Activated naive CD4-positive, alpha-beta T cell treated with anti-CD3 and anti-CD28 coated beads, Interleukin-2, amount 50 U/mL, for 72 hours (primary cell): Measurements from ENCODE around the gene CST3. TPM values are rescaled to one million over a fixed set of nuclear protein-coding genes. Genes with fewer than 3 reads are reported as not detected.
"Not testable (repeated sequence)": the region's sequence is repeated elsewhere in the genome, so short reads cannot be mapped to it uniquely, and the experiment has no call there.

Experiments used
- ATAC-seq, 2 donors: fragments of 150-1000 bp; cut with Tn5 transposase; 2 replicates each; pipeline ENCODE4 v1.10.0; 2021; ENCODE audit warnings: mild to moderate bottlenecking in 2 of 2, moderate library complexity in 2 of 2
- DNase-seq, 2 donors: peaks; one replicate each; pipeline ENCODE4 v3.0.0; 2021 to 2022; ENCODE audit warnings: low spot score in 2 of 2
- H3K27ac Mint-ChIP-seq, 2 donors: one replicate each; pipeline ENCODE4 v1.8.0; 2022; ENCODE audit warnings: mild to moderate bottlenecking in 2 of 2, mixed read lengths in 2 of 2
- H3K36me3 Mint-ChIP-seq, 2 donors: one replicate each; pipeline ENCODE4 v1.8.0; 2022; ENCODE audit warnings: mixed read lengths in 2 of 2
- H3K9me3 Mint-ChIP-seq, 2 donors: one replicate each; pipeline ENCODE4 v1.8.0; 2022; ENCODE audit warnings: mixed read lengths in 2 of 2
- total RNA-seq, 2 donors: library from RNA; stranded (reverse); gene quantifications; one replicate each; pipeline ENCODE4 v1.2.3, GENCODE V29; 2022

The CST3 gene
- total RNA-seq, 2 donors from 2014 or later: 1.2 TPM; not detected in 1

- Mint-ChIP-seq H3K27ac (no peak overlapping the region), H3K9me3 (no peaks in the 10 kb centered on the region)
Observed at GRCh38 chr20:23666698-23667097, 28.9 kb upstream of the CST3 start.

GRCh38 chr20:23666189-23666588 is 28.4 kb upstream of the CST3 start:
- Mint-ChIP-seq H3K27ac (no peak overlapping the region), H3K9me3 (no peaks in the 10 kb centered on the region), H3K36me3 (no peaks in the 10 kb centered on the region)
- no peak for ATAC-seq
- DNase-seq: no peak

More at GRCh38 chr20:23666698-23667097, 28.9 kb upstream of the CST3 start:
- no peak for DNase-seq
- ATAC-seq: no peak
- no peaks in the 10 kb centered on the region for H3K36me3 Mint-ChIP-seq

- Mint-ChIP-seq H3K9me3 (no peaks in the 10 kb centered on the region), H3K36me3 (no peaks in the 10 kb centered on the region), H3K27ac (no peak overlapping the region)
- no peak for ATAC-seq
- no peak for DNase-seq
Observed at GRCh38 chr20:23664954-23665353, 27.2 kb upstream of the CST3 start.

GRCh38 chr20:23664046-23664445 is 26.3 kb upstream of the CST3 start:
- DNase-seq, H3K9me3 Mint-ChIP-seq, H3K36me3 Mint-ChIP-seq, ATAC-seq, H3K27ac Mint-ChIP-seq: not testable (repeated sequence)

GRCh38 chr20:23663180-23663579 is 25.4 kb upstream of the CST3 start:
- no peak for ATAC-seq
- Mint-ChIP-seq H3K9me3 (no peaks in the 10 kb centered on the region), H3K36me3 (no peaks in the 10 kb centered on the region), H3K27ac (no peak overlapping the region)
- no peak for DNase-seq

- no peak for ATAC-seq
- Mint-ChIP-seq H3K36me3 (no peaks in the 10 kb centered on the region), H3K27ac (no peak overlapping the region), H3K9me3 (no peaks in the 10 kb centered on the region)
- no peak for DNase-seq
Observed at GRCh38 chr20:23662276-23662870, 24.6 kb upstream of the CST3 start.

- H3K9me3 Mint-ChIP-seq: no peaks in the 10 kb centered on the region
- H3K27ac Mint-ChIP-seq: no peak overlapping the region
- ATAC-seq (no peak), DNase-seq (no peak)
- H3K36me3 Mint-ChIP-seq: no peaks in the 10 kb centered on the region
Observed at GRCh38 chr20:23661002-23661429, 23.3 kb upstream of the CST3 start.

- H3K9me3 Mint-ChIP-seq: no peaks in the 10 kb centered on the region
- no peak overlapping the region for H3K27ac Mint-ChIP-seq
- no peaks in the 10 kb centered on the region for H3K36me3 Mint-ChIP-seq
- ATAC-seq (no peak), DNase-seq (no peak)
Observed at GRCh38 chr20:23659989-23660837, 22.5 kb upstream of the CST3 start.

GRCh38 chr20:23659610-23659988 is 21.8 kb upstream of the CST3 start:
- H3K36me3 Mint-ChIP-seq, H3K27ac Mint-ChIP-seq, H3K9me3 Mint-ChIP-seq, ATAC-seq, DNase-seq: not testable (repeated sequence)

- no peak for ATAC-seq
- Mint-ChIP-seq H3K9me3 (no peaks in the 10 kb centered on the region), H3K27ac (no peak overlapping the region), H3K36me3 (no peaks in the 10 kb centered on the region)
- DNase-seq: no peak
Observed at GRCh38 chr20:23658989-23659609, 21.3 kb upstream of the CST3 start.

- Mint-ChIP-seq H3K36me3 (no peaks in the 10 kb centered on the region), H3K9me3 (no peaks in the 10 kb centered on the region), H3K27ac (no peak overlapping the region)
- DNase-seq (no peak), ATAC-seq (no peak)
Observed at GRCh38 chr20:23658336-23658735, 20.6 kb upstream of the CST3 start.

GRCh38 chr20:23657202-23657601 is 19.4 kb upstream of the CST3 start:
- no peak for ATAC-seq
- no peak overlapping the region for H3K27ac Mint-ChIP-seq
- no peaks in the 10 kb centered on the region for H3K9me3 Mint-ChIP-seq
- H3K36me3 Mint-ChIP-seq: no peaks in the 10 kb centered on the region
- no peak for DNase-seq

GRCh38 chr20:23656372-23656771 is 18.6 kb upstream of the CST3 start:
- no peaks in the 10 kb centered on the region for H3K9me3 Mint-ChIP-seq
- no peak overlapping the region for H3K27ac Mint-ChIP-seq
- DNase-seq (no peak), ATAC-seq (no peak)
- H3K36me3 Mint-ChIP-seq: no peaks in the 10 kb centered on the region

- no peak for ATAC-seq
- no peaks in the 10 kb centered on the region for H3K36me3 Mint-ChIP-seq
- H3K9me3 Mint-ChIP-seq: no peaks in the 10 kb centered on the region
- H3K27ac Mint-ChIP-seq: no peak overlapping the region
- DNase-seq: no peak
Observed at GRCh38 chr20:23655491-23656211, 17.9 kb upstream of the CST3 start.

- no peaks in the 10 kb centered on the region for H3K36me3 Mint-ChIP-seq
- ATAC-seq (no peak), DNase-seq (no peak)
- no peaks in the 10 kb centered on the region for H3K9me3 Mint-ChIP-seq
- H3K27ac Mint-ChIP-seq: no peak overlapping the region
Observed at GRCh38 chr20:23654717-23655116, 17.0 kb upstream of the CST3 start.

GRCh38 chr20:23654000-23654399 is 16.2 kb upstream of the CST3 start:
- no peak for DNase-seq
- H3K27ac Mint-ChIP-seq: no peak overlapping the region
- no peaks in the 10 kb centered on the region for H3K36me3 Mint-ChIP-seq
- ATAC-seq: no peak
- H3K9me3 Mint-ChIP-seq: no peaks in the 10 kb centered on the region

GRCh38 chr20:23653400-23653938 is 15.7 kb upstream of the CST3 start:
- no peaks in the 10 kb centered on the region for H3K36me3 Mint-ChIP-seq
- no peak overlapping the region for H3K27ac Mint-ChIP-seq
- DNase-seq (no peak), ATAC-seq (no peak)
- no peaks in the 10 kb centered on the region for H3K9me3 Mint-ChIP-seq
